Calu3 (cell line): Measurements from ENCODE around the gene COL18A1. TPM values are rescaled to one million over a fixed set of nuclear protein-coding genes. Genes with fewer than 3 reads are reported as not detected.

Experiments
- BruUV-seq: library from RNA; stranded (reverse); fragments of 400-500 nt; replicated peaks from 2 replicates; lab custom pipeline; 2021; lab: Mats Ljungman, UMichigan
- CTCF ChIA-PET: fragments of 300-600 bp; sonication (Branson Sonifier 250); formaldehyde crosslinking; loops from one replicate; lab custom pipeline; 2022; ENCODE audit warnings: antibody characterized with exemption; lab: Charles Lee
- DNase-seq: peaks from one replicate; pipeline ENCODE4 v3.0.0; 2022
- H3K27ac Mint-ChIP-seq: one replicate; pipeline ENCODE4 v1.8.0; 2022; ENCODE audit warnings: mixed read lengths; ENCODE audit not compliant: unreplicated experiment
- H3K27me3 Mint-ChIP-seq: one replicate; pipeline ENCODE4 v1.8.0; 2022; ENCODE audit warnings: mixed read lengths; ENCODE audit not compliant: unreplicated experiment
- H3K36me3 Mint-ChIP-seq: one replicate; pipeline ENCODE4 v1.8.0; 2022; ENCODE audit warnings: mild to moderate bottlenecking, moderate library complexity, mixed read lengths; ENCODE audit not compliant: insufficient read depth, unreplicated experiment
- H3K4me1 Mint-ChIP-seq: one replicate; pipeline ENCODE4 v1.8.0; 2022; ENCODE audit warnings: mild to moderate bottlenecking, low read depth, mixed read lengths; ENCODE audit not compliant: unreplicated experiment
- H3K4me3 Mint-ChIP-seq: one replicate; pipeline ENCODE4 v1.8.0; 2022; ENCODE audit warnings: mild to moderate bottlenecking, low read depth, moderate library complexity, mixed read lengths; ENCODE audit not compliant: unreplicated experiment
- H3K9me3 Mint-ChIP-seq: one replicate; pipeline ENCODE4 v1.8.0; 2022; ENCODE audit warnings: low read depth, mixed read lengths; ENCODE audit not compliant: unreplicated experiment
- CTCF ChIP-seq: fragments of 200-600 bp; IDR thresholded peaks from one replicate; pipeline ENCODE4 v1.8.0; 2022; ENCODE audit warnings: antibody characterized with exemption; ENCODE audit not compliant: unreplicated experiment
- intact Hi-C: fragments of 100-400 bp; cut with micrococcal nuclease; formaldehyde crosslinking; loops from one replicate; pipeline ENCODE4 v1.10.0; 2022; ENCODE audit not compliant: unreplicated experiment
- total RNA-seq: library from RNA; stranded (reverse); gene quantifications from 2 replicates; pipeline ENCODE4 v1.2.3, GENCODE V29; 2022

Gene COL18A1
- total RNA-seq, 1 experiment from 2014 or later, result 82.9 TPM

- H3K27ac Mint-ChIP-seq, result no peak overlapping the region
- no peaks in the 10 kb centered on the region for H3K27me3 Mint-ChIP-seq
- no peak for TF ChIP-seq CTCF
- DNase-seq, result peak; percentile 64
- no peaks in the 10 kb centered on the region for H3K4me1 Mint-ChIP-seq
- H3K4me3 Mint-ChIP-seq, result peak overlapping the region; percentile 60
- intact Hi-C loops, result no loop called here
- peaks cover 10% of the 10 kb centered on the region for H3K36me3 Mint-ChIP-seq
- BruUV-seq, result TSS peak; percentile 80
- H3K9me3 Mint-ChIP-seq, result no peaks in the 10 kb centered on the region
- CTCF ChIA-PET, result no interaction called here
Observed at GRCh38 chr21:45541221-45542039, 136.5 kb downstream of the COL18A1 start.

- H3K36me3 Mint-ChIP-seq, result peaks cover 10% of the 10 kb centered on the region
- CTCF ChIA-PET, result no interaction called here
- peaks cover 3% of the 10 kb centered on the region for H3K27me3 Mint-ChIP-seq
- H3K9me3 Mint-ChIP-seq, result no peaks in the 10 kb centered on the region
- H3K4me3 Mint-ChIP-seq, result peak within 1 kb of the TSS; percentile 60
- no peaks in the 10 kb centered on the region for H3K4me1 Mint-ChIP-seq
- no peak within 1 kb of the TSS for H3K27ac Mint-ChIP-seq
- TF ChIP-seq CTCF, result no peak
- peak; percentile 69 for DNase-seq
- intact Hi-C loops, result no loop called here
- BruUV-seq, result no TSS peak
Observed at GRCh38 chr21:45542242-45542666, 137.3 kb downstream of the COL18A1 start, which contains the start of gene SLC19A1. Gene SLC19A1 (minus strand): TSS chr21:45542440. CDS start chr21:45537959, 4,481 bp downstream.

- BruUV-seq, result no TSS peak
- CTCF ChIA-PET, result no interaction called here
- Mint-ChIP-seq H3K9me3 (no peaks in the 10 kb centered on the region), H3K27me3 (peaks cover 9% of the 10 kb centered on the region), H3K4me1 (no peaks in the 10 kb centered on the region), H3K36me3 (peaks cover 10% of the 10 kb centered on the region), H3K4me3 (no peak overlapping the region), H3K27ac (no peak overlapping the region)
- TF ChIP-seq CTCF, result no peak
- intact Hi-C loops, result no loop called here
- DNase-seq, result no peak
Observed at GRCh38 chr21:45542667-45543370, 137.9 kb downstream of the COL18A1 start.

- peaks cover 10% of the 10 kb centered on the region for H3K36me3 Mint-ChIP-seq
- H3K9me3 Mint-ChIP-seq, result no peaks in the 10 kb centered on the region
- no peaks in the 10 kb centered on the region for H3K4me1 Mint-ChIP-seq
- H3K4me3 Mint-ChIP-seq, result no peak overlapping the region
- peaks cover 14% of the 10 kb centered on the region for H3K27me3 Mint-ChIP-seq
- no peak for DNase-seq
- no peak for TF ChIP-seq CTCF
- intact Hi-C loops, result no loop called here
- CTCF ChIA-PET, result no interaction called here
- no TSS peak for BruUV-seq
- no peak overlapping the region for H3K27ac Mint-ChIP-seq
Observed at GRCh38 chr21:45543371-45543709, 138.4 kb downstream of the COL18A1 start.
